CD14-positive monocyte (primary cell): ENCODE results near the gene PRRC2B. TPM values are rescaled to one million over a fixed set of nuclear protein-coding genes. Genes with fewer than 3 reads are reported as not detected.
A peak's percentile ranks its signal among the peaks of the same experiment; 100 is the strongest.

Source experiments
- DNase-seq, 3 donors: peaks; one replicate each; pipeline ENCODE4 v3.0.0-alpha.2; 2011 to 2022
- H2AFZ ChIP-seq: 2 replicates; pipeline ENCODE4 v1.6.0; 2012; ENCODE audit warnings: mild to moderate bottlenecking, low read depth, low read length, inconsistent platforms; ENCODE audit not compliant: insufficient read depth, poor library complexity, severe bottlenecking
- H3K27ac ChIP-seq, 2 donors: 1 replicate in 1 of 2; 2 replicates in 1 of 2; pipeline ENCODE4 v1.5.1; 2012 to 2013; ENCODE audit warnings: low read length in 2 of 2, control low read depth in 1 of 2, inconsistent platforms in 1 of 2, low read depth in 1 of 2, mild to moderate bottlenecking in 1 of 2
- H3K27me3 ChIP-seq, 2 donors: one replicate each; pipeline versions ENCODE4 v1.6.0 to v1.6.1; 2011 to 2013; ENCODE audit warnings: low read length in 2 of 2; ENCODE audit not compliant: control insufficient read depth in 2 of 2, insufficient read depth in 2 of 2
- H3K36me3 ChIP-seq, 2 donors: replicated peaks in 1 of 2; 1 replicate in 1 of 2; 2 replicates in 1 of 2; pipeline versions ENCODE4 v1.5.1 to v1.6.1; 2012 to 2013; ENCODE audit warnings: low read length in 2 of 2, control low read depth in 1 of 2, inconsistent platforms in 1 of 2, mild to moderate bottlenecking in 1 of 2; ENCODE audit not compliant: insufficient read depth in 2 of 2, control insufficient read depth in 1 of 2
- H3K4me1 ChIP-seq, 2 donors: 1 replicate in 1 of 2; 2 replicates in 1 of 2; pipeline versions ENCODE4 v1.5.1 to v1.6.1; 2012 to 2013; ENCODE audit warnings: low read length in 2 of 2, control low read depth in 1 of 2, inconsistent platforms in 1 of 2, mild to moderate bottlenecking in 1 of 2, moderate library complexity in 1 of 2; ENCODE audit not compliant: insufficient read depth in 2 of 2, control insufficient read depth in 1 of 2
- H3K4me2 ChIP-seq: replicated peaks from 2 replicates; pipeline ENCODE3; 2012; ENCODE audit warnings: low read length, moderate library complexity, mild to moderate bottlenecking; ENCODE audit not compliant: poor library complexity, severe bottlenecking; ENCODE audit errors: extremely low read depth
- H3K4me3 ChIP-seq, 3 experiments: fragments of 200-600 bp in 1 of 3; sonication (generic) in 1 of 3; replicated peaks in 1 of 3; 1 replicate in 2 of 3; 2 replicates in 1 of 3; pipeline ENCODE4 v1.5.1; 2011 to 2013; ENCODE audit warnings: low read length in 3 of 3, mild to moderate bottlenecking in 3 of 3, control low read depth in 2 of 3, low read depth in 2 of 3, inconsistent platforms in 1 of 3, moderate library complexity in 1 of 3
- H3K79me2 ChIP-seq: 2 replicates; pipeline ENCODE4 v1.6.0; 2012; ENCODE audit warnings: mild to moderate bottlenecking, control low read depth, inconsistent platforms, low read length, moderate library complexity; ENCODE audit not compliant: insufficient read depth
- H3K9ac ChIP-seq: 2 replicates; pipeline ENCODE4 v1.6.0; 2017; ENCODE audit warnings: low read length, mild to moderate bottlenecking; ENCODE audit not compliant: insufficient read depth, poor library complexity, severe bottlenecking
- H3K9me3 ChIP-seq, 2 donors: replicated peaks in 1 of 2; 1 replicate in 1 of 2; 2 replicates in 1 of 2; pipeline versions ENCODE4 v1.5.1 to v1.6.1; 2012 to 2013; ENCODE audit warnings: low read length in 2 of 2, control low read depth in 1 of 2; ENCODE audit not compliant: control insufficient read depth in 1 of 2, insufficient read depth in 1 of 2
- H4K20me1 ChIP-seq: 2 replicates; pipeline ENCODE4 v1.6.0; 2012; ENCODE audit warnings: mild to moderate bottlenecking, low read length, control low read depth, moderate library complexity; ENCODE audit not compliant: insufficient read depth
- H3K27ac Mint-ChIP-seq, 7 donors: one replicate each; pipeline ENCODE4 v1.8.0; 2020; ENCODE audit warnings: mild to moderate bottlenecking in 7 of 7, mixed read lengths in 7 of 7, moderate library complexity in 6 of 7, inconsistent platforms in 2 of 7
- H3K27me3 Mint-ChIP-seq, 3 donors: one replicate each; pipeline ENCODE4 v1.8.0; 2021 to 2022; ENCODE audit warnings: low read depth in 3 of 3, mild to moderate bottlenecking in 3 of 3, mixed read lengths in 3 of 3, moderate library complexity in 3 of 3, inconsistent platforms in 1 of 3
- H3K36me3 Mint-ChIP-seq, 2 donors: one replicate each; pipeline ENCODE4 v1.8.0; 2020; ENCODE audit warnings: mixed read lengths in 2 of 2, inconsistent platforms in 1 of 2, mild to moderate bottlenecking in 1 of 2
- H3K4me1 Mint-ChIP-seq: one replicate; pipeline ENCODE4 v1.8.0; 2020; ENCODE audit warnings: mild to moderate bottlenecking, mixed read lengths
- H3K4me3 Mint-ChIP-seq, 2 donors: one replicate each; pipeline ENCODE4 v1.8.0; 2020; ENCODE audit warnings: mild to moderate bottlenecking in 2 of 2, mixed read lengths in 2 of 2, moderate library complexity in 1 of 2
- H3K9me3 Mint-ChIP-seq, 7 donors: one replicate each; pipeline ENCODE4 v1.8.0; 2020 to 2022; ENCODE audit warnings: mixed read lengths in 7 of 7, mild to moderate bottlenecking in 6 of 7, moderate library complexity in 6 of 7, inconsistent platforms in 2 of 7
- WGBS: methylation state at CpG from one replicate; pipeline ENCODE4 v1.1.5; 2013; ENCODE audit warnings: missing lambda C conversion rate; ENCODE audit not compliant: insufficient coverage; 5-methylcytosine and 5-hydroxymethylcytosine counted together
- intact Hi-C, 2 donors: fragments of 100-400 bp; cut with micrococcal nuclease; formaldehyde crosslinking; loops; one replicate each; pipeline versions ENCODE4 v1.15.0 to v1.15.1; 2023
- polyA plus RNA-seq, 3 donors: library from polyadenylated mRNA; depleted of rRNA in 1 of 3; unstranded in 2 of 3; stranded (reverse) in 1 of 3; fragments of 300-500 nt in 2 of 3; fragments of >200 nt in 1 of 3; fragmentation: Illumina TruSeq in 2 of 3; gene quantifications; 1 replicate in 2 of 3; 2 replicates in 1 of 3; pipeline ENCODE4 v1.2.3, GENCODE V29; 2012 to 2021
- TF ChIP-seq, protein P1 (sequence below): fragments of 200-600 bp; IDR thresholded peaks from one replicate; pipeline ENCODE4 v1.8.0; 2022; ENCODE audit warnings: antibody characterized with exemption, mild to moderate bottlenecking

The PRRC2B gene
- polyA plus RNA-seq, 3 donors: 2.8 to 36.2 (median 8.6) TPM

DNA sequence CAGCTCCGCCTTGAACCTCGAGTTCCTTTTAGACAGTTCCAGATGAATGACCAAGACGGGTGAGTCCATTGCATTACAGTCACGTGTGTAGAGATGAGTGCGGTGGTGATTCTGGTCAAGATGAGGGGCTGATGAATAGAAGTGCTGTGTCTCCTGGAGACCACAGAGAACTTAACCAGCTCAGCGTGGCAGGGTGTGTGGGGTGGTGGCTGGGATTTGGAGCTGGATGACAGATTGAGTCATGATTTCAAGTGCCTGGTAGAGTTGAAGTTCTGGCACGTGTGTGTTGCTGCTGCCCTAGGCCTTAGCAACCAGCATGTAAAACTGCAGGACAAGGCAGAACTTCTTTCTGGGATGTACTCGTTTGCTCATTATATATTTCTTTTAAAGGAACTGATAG lies 53.3 kb downstream of the PRRC2B start:
- H3K4me1 ChIP-seq: no peaks in the 10 kb centered on the region
- no peaks in the 10 kb centered on the region for H3K9me3 ChIP-seq
- no peaks in the 10 kb centered on the region for H3K27me3 ChIP-seq
- Mint-ChIP-seq H3K4me1 (no peaks in the 10 kb centered on the region), H3K27ac (peak overlapping the region in 6 of 7 donors; percentile 10 to 92 (median 61)), H3K36me3 (peaks cover 82 to 96% of the 10 kb centered on the region in 2 donors), H3K9me3 (peaks cover 0 to 1% (median 0%) of the 10 kb centered on the region in 7 donors), H3K4me3 (no peak overlapping the region), H3K27me3 (no peaks in the 10 kb centered on the region)
- DNase-seq: no peak
- H3K79me2 ChIP-seq: peaks cover 21% of the 10 kb centered on the region
- peaks cover 15% of the 10 kb centered on the region for H4K20me1 ChIP-seq
- H3K27ac ChIP-seq: no peak overlapping the region
- H3K4me3 ChIP-seq: no peak overlapping the region
- no peak overlapping the region for H2AFZ ChIP-seq
- TF ChIP-seq, protein P1, sequence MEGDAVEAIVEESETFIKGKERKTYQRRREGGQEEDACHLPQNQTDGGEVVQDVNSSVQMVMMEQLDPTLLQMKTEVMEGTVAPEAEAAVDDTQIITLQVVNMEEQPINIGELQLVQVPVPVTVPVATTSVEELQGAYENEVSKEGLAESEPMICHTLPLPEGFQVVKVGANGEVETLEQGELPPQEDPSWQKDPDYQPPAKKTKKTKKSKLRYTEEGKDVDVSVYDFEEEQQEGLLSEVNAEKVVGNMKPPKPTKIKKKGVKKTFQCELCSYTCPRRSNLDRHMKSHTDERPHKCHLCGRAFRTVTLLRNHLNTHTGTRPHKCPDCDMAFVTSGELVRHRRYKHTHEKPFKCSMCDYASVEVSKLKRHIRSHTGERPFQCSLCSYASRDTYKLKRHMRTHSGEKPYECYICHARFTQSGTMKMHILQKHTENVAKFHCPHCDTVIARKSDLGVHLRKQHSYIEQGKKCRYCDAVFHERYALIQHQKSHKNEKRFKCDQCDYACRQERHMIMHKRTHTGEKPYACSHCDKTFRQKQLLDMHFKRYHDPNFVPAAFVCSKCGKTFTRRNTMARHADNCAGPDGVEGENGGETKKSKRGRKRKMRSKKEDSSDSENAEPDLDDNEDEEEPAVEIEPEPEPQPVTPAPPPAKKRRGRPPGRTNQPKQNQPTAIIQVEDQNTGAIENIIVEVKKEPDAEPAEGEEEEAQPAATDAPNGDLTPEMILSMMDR: no peak
- peaks cover 78 to 96% of the 10 kb centered on the region in 2 donors for H3K36me3 ChIP-seq
- intact Hi-C loops: no loop called here
- 86% methylated on average over 5 of the region's 8 CpGs for WGBS
- no peak overlapping the region for H3K9ac ChIP-seq
- H3K4me2 ChIP-seq: no peak overlapping the region

DNA sequence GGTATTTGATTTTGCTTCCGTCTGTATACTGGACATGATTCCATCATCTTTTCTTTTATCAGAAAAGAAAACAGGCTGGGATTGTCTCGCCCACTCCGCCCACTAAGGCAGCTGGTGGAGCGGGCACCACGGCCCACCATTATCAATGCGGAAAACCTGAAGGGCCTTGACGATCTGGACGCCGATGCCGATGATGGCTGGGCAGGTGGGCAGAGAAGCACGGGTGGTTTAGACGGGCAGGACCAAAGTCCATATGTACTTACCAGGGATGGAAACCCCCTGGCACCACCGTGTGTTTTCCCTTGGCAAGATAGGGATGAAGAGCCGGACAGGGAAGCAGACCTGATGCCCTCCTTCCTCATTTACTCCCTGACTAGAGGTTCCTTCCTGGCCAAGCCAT lies 53.7 kb downstream of the PRRC2B start:
- H3K27ac Mint-ChIP-seq: peak overlapping the region in 4 of 7 donors; percentile 26 to 64 (median 41)
- Histone ChIP-seq H3K9ac (no peak overlapping the region), H4K20me1 (peaks cover 15% of the 10 kb centered on the region), H3K36me3 (peaks cover 77 to 96% of the 10 kb centered on the region in 2 donors), H2AFZ (no peak overlapping the region), H3K27me3 (no peaks in the 10 kb centered on the region), H3K4me2 (no peak overlapping the region), H3K27ac (no peak overlapping the region), H3K4me1 (no peaks in the 10 kb centered on the region), H3K79me2 (peaks cover 20% of the 10 kb centered on the region), H3K4me3 (no peak overlapping the region), H3K9me3 (no peaks in the 10 kb centered on the region)
- H3K36me3 Mint-ChIP-seq: peaks cover 82 to 96% of the 10 kb centered on the region in 2 donors
- no peak overlapping the region for H3K4me3 Mint-ChIP-seq
- TF ChIP-seq, protein P1: no peak
- DNase-seq: no peak
- peaks cover 0 to 1% (median 0%) of the 10 kb centered on the region in 7 donors for H3K9me3 Mint-ChIP-seq
- H3K4me1 Mint-ChIP-seq: no peaks in the 10 kb centered on the region
- intact Hi-C loops: no loop called here
- 98% methylated on average over 11 of the region's 14 CpGs for WGBS
- no peaks in the 10 kb centered on the region for H3K27me3 Mint-ChIP-seq
